GM21528 (cell line): ENCODE data around the gene C4B.
"Not testable (repeated sequence)": the region's sequence is repeated elsewhere in the genome, so short reads cannot be mapped to it uniquely, and the experiment has no call there.

Experiments used
- ATAC-seq: cut with Tn5 transposase; IDR thresholded peaks from one replicate; pipeline ENCODE4 v1.9.1; 2021; ENCODE audit warnings: mild to moderate bottlenecking, moderate library complexity; ENCODE audit not compliant: unreplicated experiment, low FRiP score

C4B gene

DNA sequence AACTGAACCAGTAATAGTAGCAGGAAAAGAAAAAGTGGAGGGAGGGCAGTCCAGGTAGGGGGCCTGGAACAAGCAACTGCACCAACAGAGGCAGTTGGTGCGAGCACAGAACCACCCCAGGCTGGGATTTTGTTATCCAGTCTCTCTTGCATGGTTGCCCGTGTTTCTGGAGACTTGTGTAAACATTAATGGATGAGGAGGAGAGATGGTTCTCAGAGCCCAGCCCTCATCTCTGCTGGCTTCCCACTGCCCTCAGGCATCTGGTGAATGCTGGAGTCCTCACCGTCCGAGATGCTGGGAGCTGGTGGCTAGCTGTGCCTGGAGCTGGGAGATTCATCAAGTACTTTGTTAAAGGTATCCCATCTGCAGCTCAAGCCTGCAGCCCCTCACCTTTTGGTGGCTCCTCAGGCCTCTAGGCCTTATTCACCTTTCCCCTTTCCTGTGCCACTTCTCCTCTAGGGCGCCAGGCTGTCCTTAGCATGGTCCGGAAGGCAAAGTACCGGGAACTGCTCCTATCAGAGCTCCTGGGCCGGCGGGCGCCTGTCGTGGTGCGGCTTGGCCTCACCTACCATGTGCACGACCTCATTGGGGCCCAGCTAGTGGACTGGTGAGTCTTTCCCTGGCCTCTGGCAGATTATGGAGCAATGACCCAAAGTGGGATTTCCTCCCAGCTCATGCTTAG lies 34.3 kb upstream of the C4B start:
- not testable (repeated sequence) for ATAC-seq

- ATAC-seq = not testable (repeated sequence)
Measured at GRCh38 chr6:31980998-31981397, 33.6 kb upstream of the C4B start.

GRCh38 chr6:31981744-31982143 lies 32.9 kb upstream of the C4B start, which contains the start of gene C4A:
Gene C4A (plus strand): TSS chr6:31982057. CDS start chr6:31982108, 51 bp downstream.
- not testable (repeated sequence) for ATAC-seq

DNA sequence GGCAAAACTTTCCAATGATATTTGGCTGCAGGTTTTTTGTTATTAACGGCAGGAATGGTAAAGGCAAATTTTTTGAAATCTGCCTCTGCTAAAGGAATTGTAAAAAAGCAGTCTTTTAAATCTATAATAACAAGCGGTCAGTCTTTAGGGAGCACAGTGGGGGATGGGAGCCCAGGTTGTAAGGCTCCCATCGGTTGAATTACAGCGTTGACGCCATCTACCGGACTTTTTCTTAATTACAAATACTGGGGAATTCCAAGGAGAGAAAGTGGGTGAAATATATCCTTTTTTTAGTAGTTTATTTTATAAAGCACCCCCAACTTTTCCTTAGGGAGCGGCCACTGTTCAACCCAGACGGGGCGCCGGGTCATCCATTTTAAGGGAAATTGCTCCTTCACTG lies 25.2 kb upstream of the C4B start:
- ATAC-seq = not testable (repeated sequence)

- ATAC-seq = not testable (repeated sequence)
Measured at GRCh38 chr6:31994421-31994820, 20.2 kb upstream of the C4B start.

GRCh38 chr6:31996385-31996784 lies 18.2 kb upstream of the C4B start:
- not testable (repeated sequence) for ATAC-seq

DNA sequence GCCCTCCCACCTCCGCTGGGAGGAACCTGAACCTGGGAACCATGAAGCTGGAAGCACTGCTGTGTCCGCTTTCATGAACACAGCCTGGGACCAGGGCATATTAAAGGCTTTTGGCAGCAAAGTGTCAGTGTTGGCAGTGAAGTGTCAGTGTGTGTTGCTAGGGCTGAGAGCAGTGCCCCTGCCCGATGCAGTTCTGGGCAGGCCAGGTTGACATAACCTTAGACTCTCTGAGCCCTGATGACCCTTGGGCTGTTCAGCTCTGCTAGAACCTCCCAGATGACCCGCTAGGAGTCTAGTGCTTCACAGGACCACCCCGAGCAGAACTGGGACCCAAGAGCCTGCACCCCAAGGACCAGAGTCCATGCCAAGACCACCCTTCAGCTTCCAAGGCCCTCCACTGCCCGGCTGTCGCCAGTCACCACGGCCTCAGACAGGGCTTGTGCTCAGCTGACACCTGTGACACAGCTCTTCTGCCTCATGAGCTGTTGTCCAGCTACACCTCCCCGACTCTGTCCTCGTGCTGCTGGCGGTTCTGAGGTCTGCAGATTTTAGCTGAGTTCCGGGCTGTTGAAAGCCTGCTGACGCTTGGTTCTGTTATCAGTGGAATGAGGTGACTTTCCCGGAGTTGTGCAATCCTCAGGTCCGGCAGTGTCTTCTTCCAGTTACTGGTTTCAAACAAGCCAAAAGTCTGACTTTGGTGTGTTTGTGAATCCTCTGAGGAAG lies 11.9 kb upstream of the C4B start:
- not testable (repeated sequence) for ATAC-seq

GRCh38 chr6:32003301-32003700 lies 11.3 kb upstream of the C4B start:
- ATAC-seq = not testable (repeated sequence)

GRCh38 chr6:32004393-32004792 lies 10.2 kb upstream of the C4B start:
- ATAC-seq = not testable (repeated sequence)

DNA sequence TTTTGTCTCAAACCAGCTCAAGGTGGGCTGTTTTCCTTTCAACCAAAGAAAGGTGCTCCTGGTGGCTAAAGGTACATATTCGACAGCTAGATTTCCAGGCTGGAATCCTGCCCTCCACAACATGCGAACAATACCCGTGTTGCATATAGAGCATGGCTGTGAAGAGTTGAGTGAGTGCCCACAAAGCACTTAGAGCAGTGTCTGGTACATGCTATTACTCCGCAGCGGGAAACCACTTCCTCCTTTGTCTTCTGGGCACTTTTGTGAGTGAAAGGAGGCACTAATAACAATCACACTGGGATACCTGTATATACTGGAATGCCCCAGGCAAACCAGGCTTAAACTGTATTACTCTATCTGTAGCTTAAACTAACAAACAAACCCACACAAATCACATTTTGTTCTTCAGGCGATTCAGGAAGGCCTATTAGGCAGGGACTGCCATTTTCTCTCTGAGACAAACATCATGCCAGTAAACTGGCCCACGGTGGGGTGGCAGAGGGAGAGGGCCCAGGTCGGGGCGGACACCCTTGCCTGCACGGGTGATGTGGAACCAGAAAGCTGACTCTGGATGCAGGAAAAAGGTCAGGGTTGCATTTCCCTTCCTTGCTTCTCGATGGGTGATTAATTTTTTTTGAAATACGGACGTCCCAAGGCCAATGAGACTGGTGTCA lies 9.6 kb upstream of the C4B start:
- ATAC-seq = not testable (repeated sequence)

DNA sequence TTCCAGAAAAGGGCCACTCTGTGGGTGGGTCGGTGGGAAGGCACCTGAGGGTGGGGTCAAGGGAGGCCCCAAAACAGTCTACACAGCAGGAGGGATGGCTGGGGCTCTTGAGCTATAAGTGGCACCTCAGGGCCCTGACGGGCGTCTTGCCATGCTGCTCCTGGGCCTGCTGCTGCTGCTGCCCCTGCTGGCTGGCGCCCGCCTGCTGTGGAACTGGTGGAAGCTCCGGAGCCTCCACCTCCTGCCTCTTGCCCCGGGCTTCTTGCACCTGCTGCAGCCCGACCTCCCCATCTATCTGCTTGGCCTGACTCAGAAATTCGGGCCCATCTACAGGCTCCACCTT lies 9.1 kb upstream of the C4B start:
- not testable (repeated sequence) for ATAC-seq

- ATAC-seq = not testable (repeated sequence)
Measured at GRCh38 chr6:32005991-32006529, 8.5 kb upstream of the C4B start.

DNA sequence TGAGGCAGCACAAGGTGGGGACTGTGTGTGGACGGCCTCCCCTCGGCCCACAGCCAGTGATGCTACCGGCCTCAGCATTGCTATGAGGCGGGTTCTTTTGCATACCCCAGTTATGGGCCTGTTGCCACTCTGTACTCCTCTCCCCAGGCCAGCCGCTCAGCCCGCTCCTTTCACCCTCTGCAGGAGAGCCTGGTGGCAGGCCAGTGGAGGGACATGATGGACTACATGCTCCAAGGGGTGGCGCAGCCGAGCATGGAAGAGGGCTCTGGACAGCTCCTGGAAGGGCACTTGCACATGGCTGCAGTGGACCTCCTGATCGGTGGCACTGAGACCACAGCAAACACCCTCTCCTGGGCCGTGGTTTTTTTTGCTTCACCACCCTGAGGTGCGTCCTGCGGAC lies 7.5 kb upstream of the C4B start:
- ATAC-seq = not testable (repeated sequence)

DNA sequence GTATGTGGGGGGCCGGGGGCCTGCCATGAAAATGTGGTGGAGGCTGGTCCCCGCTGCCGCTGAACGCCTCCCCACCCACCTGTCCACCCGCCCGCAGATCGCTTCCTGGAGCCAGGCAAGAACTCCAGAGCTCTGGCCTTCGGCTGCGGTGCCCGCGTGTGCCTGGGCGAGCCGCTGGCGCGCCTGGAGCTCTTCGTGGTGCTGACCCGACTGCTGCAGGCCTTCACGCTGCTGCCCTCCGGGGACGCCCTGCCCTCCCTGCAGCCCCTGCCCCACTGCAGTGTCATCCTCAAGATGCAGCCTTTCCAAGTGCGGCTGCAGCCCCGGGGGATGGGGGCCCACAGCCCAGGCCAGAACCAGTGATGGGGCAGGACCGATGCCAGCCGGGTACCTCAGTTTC lies 6.6 kb upstream of the C4B start:
- ATAC-seq = not testable (repeated sequence)

DNA sequence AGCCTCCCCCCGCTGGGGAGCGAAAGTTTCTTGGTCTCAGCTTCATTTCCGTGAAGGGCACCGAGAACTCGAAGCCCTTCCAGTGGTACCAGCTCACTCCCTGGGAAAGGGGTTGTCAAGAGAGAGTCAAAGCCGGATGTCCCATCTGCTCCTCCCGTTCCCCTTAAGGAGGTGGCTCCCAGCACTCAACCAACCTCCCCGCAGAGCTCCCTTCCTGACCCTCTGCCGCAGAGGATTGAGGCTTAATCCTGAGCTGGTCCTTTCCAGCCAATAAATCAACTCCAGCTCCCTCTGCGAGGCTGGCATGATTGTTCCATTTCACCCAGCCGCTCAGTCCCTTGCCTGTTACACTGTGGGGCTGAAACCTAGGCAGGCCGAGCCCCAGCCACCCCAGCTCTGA lies 6.0 kb upstream of the C4B start:
- ATAC-seq = not testable (repeated sequence)

DNA sequence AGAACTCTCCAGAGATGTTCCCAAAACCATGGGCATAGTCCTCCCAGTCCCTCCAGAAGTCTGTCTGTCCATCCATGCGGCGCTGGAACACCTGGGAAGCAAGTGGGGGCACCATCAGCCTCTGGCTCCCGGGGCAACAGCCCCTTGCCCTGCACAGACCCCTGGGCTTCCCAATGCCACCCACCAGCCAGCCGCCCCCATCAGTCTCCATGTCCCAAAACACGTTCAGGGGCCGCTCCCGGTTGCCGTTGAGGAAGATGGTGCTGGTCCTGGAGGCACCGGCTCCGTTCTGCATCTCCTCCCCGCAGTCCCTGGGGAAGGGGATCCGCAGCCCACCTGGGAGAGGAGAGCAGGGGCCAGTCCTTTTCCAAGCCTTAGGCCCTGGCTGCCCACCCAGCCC lies 5.1 kb upstream of the C4B start:
- not testable (repeated sequence) for ATAC-seq

DNA sequence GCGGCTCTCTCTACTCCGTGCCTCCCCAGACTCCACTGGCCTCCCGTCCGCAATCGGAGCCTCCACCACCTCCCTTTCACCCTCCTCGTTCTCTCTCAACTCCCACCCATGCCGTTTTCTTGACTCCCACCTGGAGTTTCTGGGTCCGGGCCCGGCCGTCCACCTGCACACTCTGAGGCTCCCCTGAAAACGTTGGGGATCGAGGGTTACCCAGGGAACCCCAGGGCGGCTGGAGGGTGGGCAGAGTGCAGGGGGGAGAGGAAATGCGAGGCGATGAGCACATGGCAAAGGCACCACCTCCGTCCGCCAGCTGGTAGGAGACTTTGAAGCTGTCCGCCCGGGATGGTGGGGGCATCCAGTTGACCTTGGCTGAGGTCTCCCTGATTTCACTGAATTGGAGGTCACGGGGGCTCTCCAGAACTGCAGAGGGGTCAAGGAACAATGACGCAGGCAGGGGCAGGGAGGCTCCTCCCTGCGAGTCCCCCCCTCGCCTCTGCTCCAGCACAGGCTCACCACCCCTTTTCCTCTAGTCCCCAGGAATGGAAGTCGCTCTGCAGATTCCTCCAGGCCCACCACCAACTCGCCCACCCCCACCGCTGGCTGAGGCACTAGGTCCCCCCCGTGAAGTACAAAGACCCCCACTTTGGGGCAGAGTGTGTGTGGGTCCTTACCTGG lies 3.6 kb upstream of the C4B start:
- not testable (repeated sequence) for ATAC-seq

DNA sequence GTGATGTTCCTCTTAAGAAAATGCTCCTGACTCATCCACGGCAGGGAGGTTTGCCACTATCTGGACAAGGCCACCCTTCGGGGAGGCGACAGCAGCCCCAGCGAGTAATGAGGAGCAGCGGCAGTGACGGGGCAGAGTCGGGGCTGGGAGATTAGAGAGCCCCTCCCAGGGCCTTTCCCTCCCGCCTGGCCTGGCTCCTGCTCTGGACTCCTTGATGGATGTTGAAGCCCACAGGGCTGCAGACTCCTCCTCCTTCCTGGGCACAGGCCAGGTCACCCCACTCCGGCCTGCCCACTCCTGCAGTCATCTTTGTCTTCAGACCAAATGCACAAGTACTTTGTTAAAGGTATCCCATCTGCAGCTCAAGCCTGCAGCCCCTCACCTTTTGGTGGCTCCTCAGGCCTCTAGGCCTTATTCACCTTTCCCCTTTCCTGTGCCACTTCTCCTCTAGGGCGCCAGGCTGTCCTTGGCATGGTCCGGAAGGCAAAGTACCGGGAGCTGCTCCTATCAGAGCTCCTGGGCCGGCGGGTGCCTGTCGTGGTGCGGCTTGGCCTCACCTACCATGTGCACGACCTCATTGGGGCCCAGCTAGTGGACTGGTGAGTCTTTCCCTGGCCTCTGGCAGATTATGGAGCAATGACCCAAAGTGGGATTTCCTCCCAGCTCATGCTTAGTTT lies 1.5 kb upstream of the C4B start:
- ATAC-seq = not testable (repeated sequence)

DNA sequence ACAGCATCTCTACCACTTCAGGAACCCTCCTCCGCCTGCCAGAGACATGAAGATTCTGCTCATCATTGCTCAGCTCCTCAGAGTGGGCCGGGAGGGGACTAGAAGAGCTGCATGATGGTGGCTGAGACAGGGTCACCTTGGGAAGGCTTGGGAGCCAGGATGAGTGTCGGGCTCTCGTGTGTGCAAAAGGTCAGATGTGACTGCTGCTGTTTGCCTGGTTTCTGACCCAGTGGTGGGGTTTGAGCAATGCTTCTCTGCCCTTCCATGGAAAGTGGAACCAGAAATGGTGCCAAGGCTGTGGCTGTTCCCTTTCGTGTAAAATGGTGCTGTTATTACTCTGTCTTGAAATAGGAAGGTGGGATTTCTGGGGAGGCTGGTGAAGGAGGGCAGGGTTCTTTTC lies 857 bp upstream of the C4B start:
- ATAC-seq = not testable (repeated sequence)

DNA sequence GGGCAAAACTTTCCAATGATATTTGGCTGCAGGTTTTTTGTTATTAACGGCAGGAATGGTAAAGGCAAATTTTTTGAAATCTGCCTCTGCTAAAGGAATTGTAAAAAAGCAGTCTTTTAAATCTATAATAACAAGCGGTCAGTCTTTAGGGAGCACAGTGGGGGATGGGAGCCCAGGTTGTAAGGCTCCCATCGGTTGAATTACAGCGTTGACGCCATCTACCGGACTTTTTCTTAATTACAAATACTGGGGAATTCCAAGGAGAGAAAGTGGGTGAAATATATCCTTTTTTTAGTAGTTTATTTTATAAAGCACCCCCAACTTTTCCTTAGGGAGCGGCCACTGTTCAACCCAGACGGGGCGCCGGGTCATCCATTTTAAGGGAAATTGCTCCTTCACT lies 7.5 kb downstream of the C4B start:
- ATAC-seq = not testable (repeated sequence)
